ENCODE measurements around the gene PLIN3.
"Not testable (repeated sequence)": the region's sequence is repeated elsewhere in the genome, so short reads cannot be mapped to it uniquely, and the experiment has no call there.

Gene PLIN3

GRCh38 chr19:4805140-4805539 is 62.3 kb downstream of the PLIN3 start:
- not testable (repeated sequence) for DNase-seq

GRCh38 chr19:4803736-4804695 is 63.5 kb downstream of the PLIN3 start:
- peak; percentile 70 for DNase-seq

GRCh38 chr19:4802711-4803110 is 64.8 kb downstream of the PLIN3 start:
- no peak for DNase-seq

- DNase-seq, result no peak
Measured at GRCh38 chr19:4801085-4801619, 66.3 kb downstream of the PLIN3 start.

GRCh38 chr19:4800591-4801081 is 66.8 kb downstream of the PLIN3 start:
- DNase-seq, result no peak

GRCh38 chr19:4795400-4795799 is 72.1 kb downstream of the PLIN3 start:
- no peak for DNase-seq

- DNase-seq, result no peak
Measured at GRCh38 chr19:4794971-4795370, 72.5 kb downstream of the PLIN3 start.

- not testable (repeated sequence) for DNase-seq
Measured at GRCh38 chr19:4793278-4793677, 74.2 kb downstream of the PLIN3 start.

- not testable (repeated sequence) for DNase-seq
Measured at GRCh38 chr19:4792866-4793195, 74.6 kb downstream of the PLIN3 start.

GRCh38 chr19:4792019-4792865 is 75.2 kb downstream of the PLIN3 start:
- peak; percentile 29 for DNase-seq

GRCh38 chr19:4791183-4792018 is 76.1 kb downstream of the PLIN3 start, which contains the start of gene FEM1A:
TSS of gene FEM1A (plus strand) at chr19:4791734. CDS start at chr19:4791855, 121 bp downstream.
- peak; percentile 98 for DNase-seq

All from activated naive CD4-positive, alpha-beta T cell treated with anti-CD3 and anti-CD28 coated beads, Interleukin-2, amount 50 U/mL, for 16 hours (primary cell).